ENCODE data around the gene CUEDC1.

DNA sequence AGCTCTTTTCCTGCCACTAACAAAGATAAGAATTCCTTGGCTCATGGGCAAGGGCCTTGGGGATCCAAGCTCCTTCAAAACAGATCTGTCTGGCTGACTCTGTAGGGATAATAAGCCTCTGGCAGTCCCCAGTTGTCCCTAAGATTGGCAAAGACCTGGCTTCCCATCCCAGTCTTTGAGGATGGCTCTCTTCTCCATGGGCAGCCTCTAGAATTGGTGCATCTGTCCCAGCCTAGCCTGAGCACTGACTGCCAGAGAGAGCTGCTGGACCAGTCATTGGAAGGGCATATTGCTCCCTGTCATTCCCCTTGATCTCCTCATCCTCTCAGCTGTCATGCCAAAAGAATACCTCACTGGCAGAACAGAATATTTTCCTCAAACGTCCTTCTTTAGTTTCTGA, 13.2 kb upstream of the CUEDC1 start:
- TF ChIP-seq, protein P1, sequence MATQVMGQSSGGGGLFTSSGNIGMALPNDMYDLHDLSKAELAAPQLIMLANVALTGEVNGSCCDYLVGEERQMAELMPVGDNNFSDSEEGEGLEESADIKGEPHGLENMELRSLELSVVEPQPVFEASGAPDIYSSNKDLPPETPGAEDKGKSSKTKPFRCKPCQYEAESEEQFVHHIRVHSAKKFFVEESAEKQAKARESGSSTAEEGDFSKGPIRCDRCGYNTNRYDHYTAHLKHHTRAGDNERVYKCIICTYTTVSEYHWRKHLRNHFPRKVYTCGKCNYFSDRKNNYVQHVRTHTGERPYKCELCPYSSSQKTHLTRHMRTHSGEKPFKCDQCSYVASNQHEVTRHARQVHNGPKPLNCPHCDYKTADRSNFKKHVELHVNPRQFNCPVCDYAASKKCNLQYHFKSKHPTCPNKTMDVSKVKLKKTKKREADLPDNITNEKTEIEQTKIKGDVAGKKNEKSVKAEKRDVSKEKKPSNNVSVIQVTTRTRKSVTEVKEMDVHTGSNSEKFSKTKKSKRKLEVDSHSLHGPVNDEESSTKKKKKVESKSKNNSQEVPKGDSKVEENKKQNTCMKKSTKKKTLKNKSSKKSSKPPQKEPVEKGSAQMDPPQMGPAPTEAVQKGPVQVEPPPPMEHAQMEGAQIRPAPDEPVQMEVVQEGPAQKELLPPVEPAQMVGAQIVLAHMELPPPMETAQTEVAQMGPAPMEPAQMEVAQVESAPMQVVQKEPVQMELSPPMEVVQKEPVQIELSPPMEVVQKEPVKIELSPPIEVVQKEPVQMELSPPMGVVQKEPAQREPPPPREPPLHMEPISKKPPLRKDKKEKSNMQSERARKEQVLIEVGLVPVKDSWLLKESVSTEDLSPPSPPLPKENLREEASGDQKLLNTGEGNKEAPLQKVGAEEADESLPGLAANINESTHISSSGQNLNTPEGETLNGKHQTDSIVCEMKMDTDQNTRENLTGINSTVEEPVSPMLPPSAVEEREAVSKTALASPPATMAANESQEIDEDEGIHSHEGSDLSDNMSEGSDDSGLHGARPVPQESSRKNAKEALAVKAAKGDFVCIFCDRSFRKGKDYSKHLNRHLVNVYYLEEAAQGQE (IDR thresholded peaks at IDR 0.05; ENCODE audit: insufficient replicate concordance, low read depth) = no peak
- TF ChIP-seq CTCF (IDR thresholded peaks at IDR 0.05; ENCODE audit: insufficient read depth, low read length) = no peak
- TF ChIP-seq POLR2AphosphoS5 (IDR thresholded peaks at IDR 0.05; ENCODE audit: low read depth) = no peak

Data from HL-60 (cell line).